Activated naive CD8-positive, alpha-beta T cell (primary cell): Measurements from ENCODE around the gene ZNF346.
"Not testable (repeated sequence)": the region's sequence is repeated elsewhere in the genome, so short reads cannot be mapped to it uniquely, and the experiment has no call there.

ENCODE experiments used
- H3K27ac Mint-ChIP-seq: one replicate; pipeline ENCODE4 v1.8.0; 2021; ENCODE audit warnings: mixed read lengths
- H3K27me3 Mint-ChIP-seq: one replicate; pipeline ENCODE4 v1.8.0; 2021; ENCODE audit warnings: mixed read lengths
- H3K36me3 Mint-ChIP-seq: one replicate; pipeline ENCODE4 v1.8.0; 2021; ENCODE audit warnings: mixed read lengths
- H3K4me1 Mint-ChIP-seq: one replicate; pipeline ENCODE4 v1.8.0; 2021; ENCODE audit warnings: low read depth, mixed read lengths
- H3K4me3 Mint-ChIP-seq: one replicate; pipeline ENCODE4 v1.8.0; 2021; ENCODE audit warnings: mild to moderate bottlenecking, mixed read lengths
- H3K9me3 Mint-ChIP-seq: one replicate; pipeline ENCODE4 v1.8.0; 2021; ENCODE audit warnings: low read depth, mixed read lengths

ZNF346 gene

GRCh38 chr5:176998828-176999227, 23.7 kb upstream of the ZNF346 start:
- H3K36me3 Mint-ChIP-seq: peaks cover 15% of the 10 kb centered on the region
- H3K4me3 Mint-ChIP-seq: no peak overlapping the region
- peaks cover 55% of the 10 kb centered on the region for H3K4me1 Mint-ChIP-seq
- H3K9me3 Mint-ChIP-seq: no peaks in the 10 kb centered on the region
- no peak overlapping the region for H3K27ac Mint-ChIP-seq
- H3K27me3 Mint-ChIP-seq: no peaks in the 10 kb centered on the region

GRCh38 chr5:176999526-176999925, 23.0 kb upstream of the ZNF346 start:
- H3K27me3 Mint-ChIP-seq, H3K9me3 Mint-ChIP-seq, H3K27ac Mint-ChIP-seq, H3K4me3 Mint-ChIP-seq: not testable (repeated sequence)
- peaks cover 59% of the 10 kb centered on the region for H3K4me1 Mint-ChIP-seq
- H3K36me3 Mint-ChIP-seq: peaks cover 14% of the 10 kb centered on the region

- peaks cover 46% of the 10 kb centered on the region for H3K4me1 Mint-ChIP-seq
- H3K4me3 Mint-ChIP-seq: peak overlapping the region; percentile 47
- H3K27me3 Mint-ChIP-seq: no peaks in the 10 kb centered on the region
- no peaks in the 10 kb centered on the region for H3K9me3 Mint-ChIP-seq
- peaks cover 3% of the 10 kb centered on the region for H3K36me3 Mint-ChIP-seq
- no peak overlapping the region for H3K27ac Mint-ChIP-seq
These were observed 18.8 kb upstream of the ZNF346 start for GRCh38 chr5:177003649-177004048.

- Mint-ChIP-seq H3K4me3 (peak overlapping the region; percentile 95), H3K36me3 (peaks cover 3% of the 10 kb centered on the region), H3K27me3 (no peaks in the 10 kb centered on the region), H3K4me1 (peaks cover 38% of the 10 kb centered on the region), H3K27ac (no peak overlapping the region), H3K9me3 (no peaks in the 10 kb centered on the region)
These were observed 17.5 kb upstream of the ZNF346 start for GRCh38 chr5:177004961-177005360.

- H3K9me3 Mint-ChIP-seq: no peaks in the 10 kb centered on the region
- H3K27ac Mint-ChIP-seq: peak overlapping the region; percentile 88
- peak overlapping the region; percentile 95 for H3K4me3 Mint-ChIP-seq
- peaks cover 2% of the 10 kb centered on the region for H3K36me3 Mint-ChIP-seq
- H3K4me1 Mint-ChIP-seq: peaks cover 36% of the 10 kb centered on the region
- no peaks in the 10 kb centered on the region for H3K27me3 Mint-ChIP-seq
These were observed 16.8 kb upstream of the ZNF346 start for GRCh38 chr5:177005619-177006264.

GRCh38 chr5:177006265-177006972, 16.1 kb upstream of the ZNF346 start, which contains the start of gene UIMC1:
Gene UIMC1, minus strand, starts transcription at chr5:177006779. Its CDS starts 24,164 bp downstream, at chr5:176982615.
- Mint-ChIP-seq H3K4me1 (peaks cover 31% of the 10 kb centered on the region), H3K4me3 (peak within 1 kb of the TSS; percentile 95), H3K9me3 (no peaks in the 10 kb centered on the region), H3K27me3 (no peaks in the 10 kb centered on the region), H3K36me3 (no peaks in the 10 kb centered on the region), H3K27ac (peak within 1 kb of the TSS; percentile 96)

GRCh38 chr5:177008716-177009115, 13.8 kb upstream of the ZNF346 start:
- peaks cover 22% of the 10 kb centered on the region for H3K4me1 Mint-ChIP-seq
- no peaks in the 10 kb centered on the region for H3K9me3 Mint-ChIP-seq
- no peak overlapping the region for H3K4me3 Mint-ChIP-seq
- H3K27me3 Mint-ChIP-seq: no peaks in the 10 kb centered on the region
- H3K27ac Mint-ChIP-seq: no peak overlapping the region
- no peaks in the 10 kb centered on the region for H3K36me3 Mint-ChIP-seq

- H3K4me1 Mint-ChIP-seq: peaks cover 12% of the 10 kb centered on the region
- no peaks in the 10 kb centered on the region for H3K27me3 Mint-ChIP-seq
- no peaks in the 10 kb centered on the region for H3K36me3 Mint-ChIP-seq
- H3K4me3 Mint-ChIP-seq: no peak overlapping the region
- H3K9me3 Mint-ChIP-seq: no peaks in the 10 kb centered on the region
- no peak overlapping the region for H3K27ac Mint-ChIP-seq
These were observed 12.3 kb upstream of the ZNF346 start for GRCh38 chr5:177010153-177010552.

- Mint-ChIP-seq H3K27ac (no peak overlapping the region), H3K36me3 (peaks cover 2% of the 10 kb centered on the region), H3K4me1 (no peaks in the 10 kb centered on the region), H3K4me3 (no peak overlapping the region), H3K27me3 (no peaks in the 10 kb centered on the region), H3K9me3 (no peaks in the 10 kb centered on the region)
These were observed 7.3 kb upstream of the ZNF346 start for GRCh38 chr5:177015156-177015555.

GRCh38 chr5:177018341-177018740, 4.2 kb upstream of the ZNF346 start:
- no peak overlapping the region for H3K27ac Mint-ChIP-seq
- H3K4me3 Mint-ChIP-seq: no peak overlapping the region

GRCh38 chr5:177020033-177020432, 2.5 kb upstream of the ZNF346 start:
- Mint-ChIP-seq H3K27me3 (no peaks in the 10 kb centered on the region), H3K4me1 (peaks cover 24% of the 10 kb centered on the region), H3K27ac (no peak overlapping the region), H3K4me3 (no peak overlapping the region), H3K9me3 (no peaks in the 10 kb centered on the region), H3K36me3 (peaks cover 2% of the 10 kb centered on the region)

More at GRCh38 chr5:177018341-177018740, 4.2 kb upstream of the ZNF346 start:
- H3K9me3 Mint-ChIP-seq: no peaks in the 10 kb centered on the region
- H3K4me1 Mint-ChIP-seq: peaks cover 13% of the 10 kb centered on the region
- no peaks in the 10 kb centered on the region for H3K27me3 Mint-ChIP-seq
- H3K36me3 Mint-ChIP-seq: peaks cover 2% of the 10 kb centered on the region

- H3K27ac Mint-ChIP-seq: peak overlapping the region; percentile 96
- H3K4me1 Mint-ChIP-seq: peaks cover 34% of the 10 kb centered on the region
- peak overlapping the region; percentile 98 for H3K4me3 Mint-ChIP-seq
- H3K36me3 Mint-ChIP-seq: peaks cover 7% of the 10 kb centered on the region
- no peaks in the 10 kb centered on the region for H3K9me3 Mint-ChIP-seq
- no peaks in the 10 kb centered on the region for H3K27me3 Mint-ChIP-seq
These were observed 788 bp downstream of the ZNF346 start for GRCh38 chr5:177023303-177023664.

- Mint-ChIP-seq H3K27me3 (no peaks in the 10 kb centered on the region), H3K36me3 (peaks cover 7% of the 10 kb centered on the region), H3K4me3 (peak overlapping the region; percentile 56), H3K9me3 (no peaks in the 10 kb centered on the region), H3K27ac (no peak overlapping the region), H3K4me1 (peaks cover 34% of the 10 kb centered on the region)
These were observed 2.1 kb downstream of the ZNF346 start for GRCh38 chr5:177024559-177024958.

GRCh38 chr5:177025101-177025601, 2.7 kb downstream of the ZNF346 start:
- H3K27me3 Mint-ChIP-seq: no peaks in the 10 kb centered on the region
- H3K4me3 Mint-ChIP-seq: peak overlapping the region; percentile 56
- peaks cover 36% of the 10 kb centered on the region for H3K4me1 Mint-ChIP-seq
- no peaks in the 10 kb centered on the region for H3K9me3 Mint-ChIP-seq
- peaks cover 8% of the 10 kb centered on the region for H3K36me3 Mint-ChIP-seq
- H3K27ac Mint-ChIP-seq: peak overlapping the region; percentile 55

- peaks cover 5% of the 10 kb centered on the region for H3K9me3 Mint-ChIP-seq
- H3K27me3 Mint-ChIP-seq: no peaks in the 10 kb centered on the region
- no peak overlapping the region for H3K27ac Mint-ChIP-seq
- no peak overlapping the region for H3K4me3 Mint-ChIP-seq
- peaks cover 29% of the 10 kb centered on the region for H3K4me1 Mint-ChIP-seq
- peaks cover 15% of the 10 kb centered on the region for H3K36me3 Mint-ChIP-seq
These were observed 5.2 kb downstream of the ZNF346 start for GRCh38 chr5:177027665-177028064.
